ENCODE measurements around the gene FBRSL1. TPM values are rescaled to one million over a fixed set of nuclear protein-coding genes. Genes with fewer than 3 reads are reported as not detected.

Gene FBRSL1
- total and polyA plus RNA-seq, 7 donors, result 3.9 to 37.0 (median 10.3) TPM

- 38 to 75% methylated on average over 32 of the region's 32 CpGs for WGBS, 2 donors
- TF ChIP-seq POLR2A (IDR thresholded peaks at IDR 0.05) (no peak), POLR2AphosphoS5 (IDR thresholded peaks at IDR 0.05) (peak in 1 of 4 donors; percentile 7)
- peak; percentile 88 for DNase-seq
- Histone ChIP-seq H3K9me3 (no peaks in the 10 kb centered on the region), H3K36me3 (peaks cover 0 to 28% (median 10%) of the 10 kb centered on the region in 4 donors), H3K27me3 (no peaks in the 10 kb centered on the region), H3K4me1 (peaks cover 0 to 58% (median 58%) of the 10 kb centered on the region in 4 donors), H3K4me3 (peak overlapping the region in 3 of 4 donors; percentile 3 to 30 (median 11)), H3K27ac (peak overlapping the region; percentile 20 to 44 (median 42))
- intact Hi-C loops (cut with DNase I), result no loop called here
These were observed 16.6 kb downstream of the FBRSL1 start for GRCh38 chr12:132506328-132507160.

DNA sequence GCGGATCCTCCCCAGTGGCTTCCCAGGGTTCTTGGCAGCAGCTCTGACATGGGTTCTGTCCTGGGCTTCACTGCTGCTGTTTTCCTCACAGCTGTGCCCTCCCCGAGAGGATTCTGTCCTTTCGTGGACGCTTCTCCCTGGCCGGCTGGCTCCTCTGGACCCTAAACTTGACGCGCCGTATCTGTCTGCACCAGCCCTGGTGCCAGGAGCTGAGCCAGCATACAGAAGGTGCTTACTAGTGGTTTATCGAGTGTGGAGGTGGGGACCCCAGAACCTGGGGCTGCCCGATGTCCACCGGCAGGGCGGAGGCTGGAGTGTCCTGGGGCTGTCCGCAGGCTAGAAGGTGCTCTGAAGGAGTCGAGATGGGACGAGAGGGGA, 17.2 kb downstream of the FBRSL1 start:
- Histone ChIP-seq H3K36me3 (peaks cover 0 to 32% (median 10%) of the 10 kb centered on the region in 4 donors), H3K27ac (peak overlapping the region in 3 of 4 donors; percentile 42 to 44 (median 42)), H3K9me3 (no peaks in the 10 kb centered on the region), H3K27me3 (no peaks in the 10 kb centered on the region), H3K4me3 (peak overlapping the region in 3 of 4 donors; percentile 3 to 30 (median 11)), H3K4me1 (peaks cover 0 to 53% (median 52%) of the 10 kb centered on the region in 4 donors)
- DNase-seq, result no peak
- intact Hi-C loops (cut with DNase I), result no loop called here
- TF ChIP-seq EP300 (IDR thresholded peaks at IDR 0.05) (no peak), POLR2AphosphoS5 (IDR thresholded peaks at IDR 0.05) (no peak), POLR2A (IDR thresholded peaks at IDR 0.05) (no peak)
- TF ChIP-seq, protein P1, sequence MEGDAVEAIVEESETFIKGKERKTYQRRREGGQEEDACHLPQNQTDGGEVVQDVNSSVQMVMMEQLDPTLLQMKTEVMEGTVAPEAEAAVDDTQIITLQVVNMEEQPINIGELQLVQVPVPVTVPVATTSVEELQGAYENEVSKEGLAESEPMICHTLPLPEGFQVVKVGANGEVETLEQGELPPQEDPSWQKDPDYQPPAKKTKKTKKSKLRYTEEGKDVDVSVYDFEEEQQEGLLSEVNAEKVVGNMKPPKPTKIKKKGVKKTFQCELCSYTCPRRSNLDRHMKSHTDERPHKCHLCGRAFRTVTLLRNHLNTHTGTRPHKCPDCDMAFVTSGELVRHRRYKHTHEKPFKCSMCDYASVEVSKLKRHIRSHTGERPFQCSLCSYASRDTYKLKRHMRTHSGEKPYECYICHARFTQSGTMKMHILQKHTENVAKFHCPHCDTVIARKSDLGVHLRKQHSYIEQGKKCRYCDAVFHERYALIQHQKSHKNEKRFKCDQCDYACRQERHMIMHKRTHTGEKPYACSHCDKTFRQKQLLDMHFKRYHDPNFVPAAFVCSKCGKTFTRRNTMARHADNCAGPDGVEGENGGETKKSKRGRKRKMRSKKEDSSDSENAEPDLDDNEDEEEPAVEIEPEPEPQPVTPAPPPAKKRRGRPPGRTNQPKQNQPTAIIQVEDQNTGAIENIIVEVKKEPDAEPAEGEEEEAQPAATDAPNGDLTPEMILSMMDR (IDR thresholded peaks at IDR 0.05), result no peak
- WGBS, 2 donors, result 74 to 89% methylated on average over 15 of the region's 15 CpGs

DNA sequence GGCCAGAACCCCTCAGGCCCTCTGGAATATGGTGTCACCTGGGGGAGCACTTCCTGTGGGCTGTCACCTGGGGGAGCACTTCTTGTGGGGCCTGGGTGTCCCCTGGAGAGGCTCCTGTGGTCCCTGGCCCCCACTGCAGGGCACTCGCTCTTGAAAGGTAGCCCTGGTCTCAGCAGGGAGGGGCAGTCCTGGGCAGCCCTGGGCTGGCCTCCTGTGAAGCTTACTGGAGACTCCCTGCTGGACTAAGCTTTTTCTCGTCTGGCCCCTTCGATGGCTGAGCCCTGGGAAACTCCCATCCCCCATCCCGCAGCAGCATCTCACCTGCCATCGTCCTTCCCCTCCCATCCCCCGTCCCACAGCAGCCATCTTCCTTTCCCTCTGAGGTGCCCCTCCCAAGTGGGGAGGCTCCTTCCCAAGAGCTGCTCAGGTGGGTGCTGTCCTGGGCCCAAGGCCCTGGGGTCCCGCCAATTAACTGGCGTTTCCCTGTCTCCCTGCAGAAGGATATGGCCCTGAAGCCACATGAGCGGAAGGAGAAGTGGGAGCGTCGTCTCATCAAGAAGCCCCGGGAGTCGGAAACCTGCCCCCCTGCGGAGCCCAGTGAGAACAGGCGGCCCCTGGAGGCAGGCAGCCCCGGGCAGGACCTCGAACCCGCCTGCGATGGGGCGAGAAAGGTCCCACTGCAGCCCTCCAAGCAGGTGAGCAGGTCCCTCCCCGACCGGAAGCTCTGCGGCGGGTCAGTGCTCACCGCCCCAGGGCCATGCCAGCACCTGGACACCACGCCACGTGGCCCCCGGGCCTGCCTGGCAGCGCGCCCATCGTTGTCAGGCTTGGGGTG, 17.9 kb downstream of the FBRSL1 start:
- intact Hi-C loops (cut with DNase I), result no loop called here
- peaks cover 0 to 32% (median 10%) of the 10 kb centered on the region in 4 donors for H3K36me3 ChIP-seq
- no peak for DNase-seq
- no peak for TF ChIP-seq POLR2A (IDR thresholded peaks at IDR 0.05)
- TF ChIP-seq EP300 (IDR thresholded peaks at IDR 0.05), result no peak
- TF ChIP-seq POLR2AphosphoS5 (IDR thresholded peaks at IDR 0.05), result no peak
- TF ChIP-seq, protein P1 (IDR thresholded peaks at IDR 0.05), result no peak
- H3K4me1 ChIP-seq, result peaks cover 0 to 47% (median 46%) of the 10 kb centered on the region in 4 donors
- no peaks in the 10 kb centered on the region for H3K27me3 ChIP-seq
- no peak overlapping the region for H3K4me3 ChIP-seq
- H3K27ac ChIP-seq, result no peak overlapping the region
- 93% methylated on average over 31 of the region's 31 CpGs for WGBS, 2 donors
- no peaks in the 10 kb centered on the region for H3K9me3 ChIP-seq

GRCh38 chr12:132508491-132508740, 18.5 kb downstream of the FBRSL1 start:
- H3K27ac ChIP-seq, result no peak overlapping the region
- no peak for DNase-seq
- no peak for TF ChIP-seq EP300 (IDR thresholded peaks at IDR 0.05)
- TF ChIP-seq, protein P1 (IDR thresholded peaks at IDR 0.05), result no peak
- no peak for TF ChIP-seq POLR2AphosphoS5 (IDR thresholded peaks at IDR 0.05)
- TF ChIP-seq POLR2A (IDR thresholded peaks at IDR 0.05), result no peak
- intact Hi-C loops (cut with DNase I), result no loop called here
- peaks cover 0 to 42% (median 41%) of the 10 kb centered on the region in 4 donors for H3K4me1 ChIP-seq
- no peak overlapping the region for H3K4me3 ChIP-seq
- WGBS, 2 donors, result 92 to 95% methylated on average over 16 of the region's 16 CpGs
- no peaks in the 10 kb centered on the region for H3K9me3 ChIP-seq
- no peaks in the 10 kb centered on the region for H3K27me3 ChIP-seq
- peaks cover 0 to 32% (median 10%) of the 10 kb centered on the region in 4 donors for H3K36me3 ChIP-seq

Data from sigmoid colon (tissue), 7 donors.